ENCODE results near the gene SPTBN1.

SPTBN1 gene

GRCh38 chr2:54572636-54573536 lies 116.8 kb downstream of the SPTBN1 start:
- no peaks in the 10 kb centered on the region for H3K9me3 ChIP-seq (ENCODE audit: insufficient read depth, low read length, severe bottlenecking)
- H3K9ac ChIP-seq (ENCODE audit: low read depth, low read length) = no peak overlapping the region; the same call in 1 of the 2 replicates
- no peaks in the 10 kb centered on the region for H3K27me3 ChIP-seq (ENCODE audit: insufficient read depth, low read length, poor library complexity)
- H4K20me1 ChIP-seq (ENCODE audit: insufficient read depth, low read length) = peaks cover 8% of the 10 kb centered on the region; the same call in 1 of the 2 replicates
- no peak for DNase-seq
- TF ChIP-seq EZH2 (IDR thresholded peaks at IDR 0.05; ENCODE audit: borderline replicate concordance, low read depth, low read length, severe bottlenecking) (no peak), CTCF (IDR thresholded peaks at IDR 0.05; ENCODE audit: borderline replicate concordance, extremely low read depth, low read length, poor library complexity, severe bottlenecking) (no peak)
- ATAC-seq (ENCODE audit: insufficient read depth, low read depth) = no peak
- H3K4me1 ChIP-seq (ENCODE audit: insufficient read depth, low read length) = peaks cover 78% of the 10 kb centered on the region
- no peak overlapping the region for H3K4me3 ChIP-seq (ENCODE audit: low read depth in 1 of 2, low read length in 2 of 2)
- peak overlapping the region; percentile 56; the same call in 1 of the 2 replicates for H3K4me2 ChIP-seq (ENCODE audit: insufficient read depth, low read length)
- H3K79me2 ChIP-seq (ENCODE audit: insufficient read depth, low read length) = peaks cover 88% of the 10 kb centered on the region
- H3K27ac ChIP-seq (ENCODE audit: low read length) = peak overlapping the region; percentile 88
- H3K36me3 ChIP-seq (ENCODE audit: insufficient read depth, low read length) = no peaks in the 10 kb centered on the region
- no peak overlapping the region for H2AFZ ChIP-seq (ENCODE audit: low read depth, low read length)

GRCh38 chr2:54573537-54573919 lies 117.4 kb downstream of the SPTBN1 start:
- H3K27ac ChIP-seq (ENCODE audit: low read length) = peak overlapping the region; percentile 88
- H3K4me2 ChIP-seq (ENCODE audit: insufficient read depth, low read length) = peak overlapping the region; percentile 56; the same call in 1 of the 2 replicates

GRCh38 chr2:54574107-54574859 lies 118.2 kb downstream of the SPTBN1 start:
- Histone ChIP-seq H4K20me1 (ENCODE audit: insufficient read depth, low read length) (peaks cover 8% of the 10 kb centered on the region; the same call in 1 of the 2 replicates), H3K4me2 (ENCODE audit: insufficient read depth, low read length) (peak overlapping the region; percentile 56), H3K79me2 (ENCODE audit: insufficient read depth, low read length) (peaks cover 89% of the 10 kb centered on the region), H3K27ac (ENCODE audit: low read length) (peak overlapping the region; percentile 88), H3K4me1 (ENCODE audit: insufficient read depth, low read length) (peaks cover 64% of the 10 kb centered on the region), H3K4me3 (ENCODE audit: low read depth in 1 of 2, low read length in 2 of 2) (peak overlapping the region in 1 of 2 experiments; percentile 31; a peak in 1 of 4 replicates), H3K9ac (ENCODE audit: low read depth, low read length) (peak overlapping the region; percentile 30), H3K9me3 (ENCODE audit: insufficient read depth, low read length, severe bottlenecking) (no peaks in the 10 kb centered on the region), H3K27me3 (ENCODE audit: insufficient read depth, low read length, poor library complexity) (no peaks in the 10 kb centered on the region), H2AFZ (ENCODE audit: low read depth, low read length) (peak overlapping the region; percentile 43), H3K36me3 (ENCODE audit: insufficient read depth, low read length) (no peaks in the 10 kb centered on the region)
- DNase-seq = peak; percentile 65
- TF ChIP-seq EZH2 (IDR thresholded peaks at IDR 0.05; ENCODE audit: borderline replicate concordance, low read depth, low read length, severe bottlenecking) (no peak), CTCF (IDR thresholded peaks at IDR 0.05; ENCODE audit: borderline replicate concordance, extremely low read depth, low read length, poor library complexity, severe bottlenecking) (no peak)
- peak; percentile 62 for ATAC-seq (ENCODE audit: insufficient read depth, low read depth)

More at GRCh38 chr2:54573537-54573919, 117.4 kb downstream of the SPTBN1 start:
- Histone ChIP-seq H3K9me3 (ENCODE audit: insufficient read depth, low read length, severe bottlenecking) (no peaks in the 10 kb centered on the region), H3K27me3 (ENCODE audit: insufficient read depth, low read length, poor library complexity) (no peaks in the 10 kb centered on the region), H3K79me2 (ENCODE audit: insufficient read depth, low read length) (peaks cover 90% of the 10 kb centered on the region), H2AFZ (ENCODE audit: low read depth, low read length) (no peak overlapping the region), H3K36me3 (ENCODE audit: insufficient read depth, low read length) (no peaks in the 10 kb centered on the region), H3K4me3 (ENCODE audit: low read depth in 1 of 2, low read length in 2 of 2) (no peak overlapping the region), H3K4me1 (ENCODE audit: insufficient read depth, low read length) (peaks cover 72% of the 10 kb centered on the region), H4K20me1 (ENCODE audit: insufficient read depth, low read length) (peaks cover 8% of the 10 kb centered on the region; the same call in 1 of the 2 replicates), H3K9ac (ENCODE audit: low read depth, low read length) (no peak overlapping the region; the same call in 1 of the 2 replicates)
- DNase-seq (no peak), ATAC-seq (ENCODE audit: insufficient read depth, low read depth) (no peak)
- TF ChIP-seq EZH2 (IDR thresholded peaks at IDR 0.05; ENCODE audit: borderline replicate concordance, low read depth, low read length, severe bottlenecking) (no peak), CTCF (IDR thresholded peaks at IDR 0.05; ENCODE audit: borderline replicate concordance, extremely low read depth, low read length, poor library complexity, severe bottlenecking) (no peak)

Data from DND-41 (cell line).